GM10847 (cell line): ENCODE data around the gene SLC39A11.
A peak's percentile ranks its signal among the peaks of the same experiment; 100 is the strongest.

Experiments
- POLR2A ChIP-seq: IDR thresholded peaks from 2 replicates; pipeline ENCODE4 v1.6.1; 2011; ENCODE audit not compliant: insufficient read length; ENCODE audit errors: extremely low read depth

The SLC39A11 gene

GRCh38 chr17:73092523-73093135 is at the start of gene SLC39A11:
Gene SLC39A11, minus strand, starts transcription at chr17:73092688. Its CDS starts 3,924 bp downstream, at chr17:73088764.
- TF ChIP-seq POLR2A, result peak; percentile 71

- TF ChIP-seq POLR2A, result no peak
Measured at GRCh38 chr17:73141411-73141810, 48.9 kb upstream of the SLC39A11 start.

GRCh38 chr17:73140566-73140965 is 48.1 kb upstream of the SLC39A11 start:
- TF ChIP-seq POLR2A, result no peak

- no peak for TF ChIP-seq POLR2A
Measured at GRCh38 chr17:73139296-73139695, 46.8 kb upstream of the SLC39A11 start.

- no peak for TF ChIP-seq POLR2A
Measured at GRCh38 chr17:73138541-73139138, 46.2 kb upstream of the SLC39A11 start.

GRCh38 chr17:73137376-73137775 is 44.9 kb upstream of the SLC39A11 start:
- no peak for TF ChIP-seq POLR2A

- TF ChIP-seq POLR2A, result no peak
Measured at GRCh38 chr17:73135766-73136165, 43.3 kb upstream of the SLC39A11 start.

- no peak for TF ChIP-seq POLR2A
Measured at GRCh38 chr17:73133911-73134649, 41.6 kb upstream of the SLC39A11 start.

GRCh38 chr17:73132085-73132492 is 39.6 kb upstream of the SLC39A11 start:
- TF ChIP-seq POLR2A, result no peak

- TF ChIP-seq POLR2A, result no peak
Measured at GRCh38 chr17:73130977-73131376, 38.5 kb upstream of the SLC39A11 start.

- no peak for TF ChIP-seq POLR2A
Measured at GRCh38 chr17:73128496-73128895, 36.0 kb upstream of the SLC39A11 start.

- TF ChIP-seq POLR2A, result no peak
Measured at GRCh38 chr17:73126716-73127473, 34.4 kb upstream of the SLC39A11 start.

- TF ChIP-seq POLR2A, result no peak
Measured at GRCh38 chr17:73123606-73124320, 31.3 kb upstream of the SLC39A11 start.

- TF ChIP-seq POLR2A, result no peak
Measured at GRCh38 chr17:73122953-73123605, 30.6 kb upstream of the SLC39A11 start.
